HepG2 (cell line): ENCODE measurements around the gene MBD5. TPM values are rescaled to one million over a fixed set of nuclear protein-coding genes. Genes with fewer than 3 reads are reported as not detected.

Source experiments
- polyA plus RNA-seq, 8 experiments: library from polyadenylated mRNA; depleted of rRNA in 3 of 8; stranded (reverse) in 7 of 8; unstranded in 1 of 8; fragments of >200 nt; fragmentation: Illumina TruSeq in 4 of 8; extraction: Trizol in 4 of 8; gene quantifications; 2 replicates each; pipeline versions ENCODE4 v1.2.1 to v1.2.3, GENCODE V29; 2011 to 2016; ENCODE audit warnings: low read depth in 4 of 8, missing spikeins in 1 of 8, mixed read lengths in 1 of 8; ENCODE audit not compliant: insufficient read depth in 1 of 8
- small RNA-seq, 3 experiments: library from RNA; depleted of rRNA; stranded (forward); fragments of <200 nt; gene quantifications; one replicate each; pipeline ENCODE3, GENCODE V24; 2012; ENCODE audit warnings: low read depth in 2 of 3, low replicate concordance in 1 of 3; ENCODE audit not compliant: insufficient read length in 3 of 3, insufficient read depth in 2 of 3
- total RNA-seq, 5 experiments: library from RNA; depleted of rRNA; stranded (reverse); fragments of >200 nt; fragmentation: Illumina TruSeq; extraction: Trizol; gene quantifications; 2 replicates each; pipeline ENCODE4 v1.2.3, GENCODE V29; 2016; ENCODE audit warnings: low read depth in 1 of 5

Gene MBD5
- total and polyA plus RNA-seq, 2 of the 13 experiments (the other 11 are each of a cell fraction or from before 2014, with no cell fraction given): 13.5 to 26.4 TPM

Small RNAs within 50 kb of the gene (small RNA-seq; reads per million reads assigned to genes)
- 0 reads per million in 3 experiments for gene RF00554

Other genes with a start within 250 kb of the MBD5 start
- 9.7 and 18.0 TPM in 2 replicates for gene ACVR2A, start 176.1 kb upstream of the MBD5 start, total RNA-seq (2016; rRNA removed; fragmentation: Illumina TruSeq; extraction: Trizol)
- gene ACVR2A, start 176.1 kb upstream of the MBD5 start, polyA plus RNA-seq (2011; rRNA removed): 8.2 and 8.3 TPM in 2 replicates
- gene ORC4, start 354 bp upstream of the MBD5 start, total RNA-seq (2016; rRNA removed; fragmentation: Illumina TruSeq; extraction: Trizol): 84.8 and 135 TPM in 2 replicates
- 26.4 and 28.6 TPM in 2 replicates for gene ORC4, start 354 bp upstream of the MBD5 start, polyA plus RNA-seq (2011; rRNA removed)